Measurements from ENCODE around the gene SPINT3. TPM values are rescaled to one million over a fixed set of nuclear protein-coding genes. Genes with fewer than 3 reads are reported as not detected.

SPINT3 gene
- total RNA-seq, 1 donor from 2014 or later, result not detected

DNA sequence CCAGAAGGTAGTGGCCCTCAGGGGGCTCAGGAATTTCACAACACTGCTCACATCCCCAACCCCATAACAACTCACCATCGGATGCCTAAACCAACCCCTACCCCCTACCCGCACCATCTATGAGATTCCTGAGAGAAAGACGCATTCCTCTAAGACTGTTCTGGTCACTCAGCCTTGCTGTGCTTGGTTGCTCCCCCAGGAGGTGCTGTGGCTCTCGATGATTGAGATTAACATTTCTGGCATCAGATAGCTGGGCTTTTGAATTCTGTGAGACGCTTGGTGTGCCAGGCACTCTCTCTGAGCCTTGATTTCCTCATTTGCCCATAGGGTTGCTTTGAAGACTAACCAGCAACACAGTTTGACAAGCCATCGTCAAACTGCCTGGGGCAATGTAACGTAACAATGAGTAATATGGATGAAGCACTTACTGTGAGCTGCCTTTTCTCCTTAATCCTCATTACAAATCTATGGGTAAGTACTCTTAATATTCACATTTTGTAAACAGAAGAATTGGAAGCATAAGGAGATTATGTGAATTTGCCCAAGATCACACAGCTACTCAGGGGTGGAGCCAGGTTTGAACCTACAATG, 22.9 kb upstream of the SPINT3 start:
- TF ChIP-seq, protein P1, sequence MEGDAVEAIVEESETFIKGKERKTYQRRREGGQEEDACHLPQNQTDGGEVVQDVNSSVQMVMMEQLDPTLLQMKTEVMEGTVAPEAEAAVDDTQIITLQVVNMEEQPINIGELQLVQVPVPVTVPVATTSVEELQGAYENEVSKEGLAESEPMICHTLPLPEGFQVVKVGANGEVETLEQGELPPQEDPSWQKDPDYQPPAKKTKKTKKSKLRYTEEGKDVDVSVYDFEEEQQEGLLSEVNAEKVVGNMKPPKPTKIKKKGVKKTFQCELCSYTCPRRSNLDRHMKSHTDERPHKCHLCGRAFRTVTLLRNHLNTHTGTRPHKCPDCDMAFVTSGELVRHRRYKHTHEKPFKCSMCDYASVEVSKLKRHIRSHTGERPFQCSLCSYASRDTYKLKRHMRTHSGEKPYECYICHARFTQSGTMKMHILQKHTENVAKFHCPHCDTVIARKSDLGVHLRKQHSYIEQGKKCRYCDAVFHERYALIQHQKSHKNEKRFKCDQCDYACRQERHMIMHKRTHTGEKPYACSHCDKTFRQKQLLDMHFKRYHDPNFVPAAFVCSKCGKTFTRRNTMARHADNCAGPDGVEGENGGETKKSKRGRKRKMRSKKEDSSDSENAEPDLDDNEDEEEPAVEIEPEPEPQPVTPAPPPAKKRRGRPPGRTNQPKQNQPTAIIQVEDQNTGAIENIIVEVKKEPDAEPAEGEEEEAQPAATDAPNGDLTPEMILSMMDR (IDR thresholded peaks at IDR 0.05; ENCODE audit: partially characterized antibody, unreplicated experiment), result no peak
- no peak for DNase-seq
- Mint-ChIP-seq H3K9me3 (ENCODE audit: unreplicated experiment) (no peaks in the 10 kb centered on the region), H3K4me1 (ENCODE audit: low read depth, unreplicated experiment) (no peaks in the 10 kb centered on the region), H3K27me3 (ENCODE audit: unreplicated experiment) (no peaks in the 10 kb centered on the region), H3K4me3 (ENCODE audit: unreplicated experiment) (no peak overlapping the region), H3K36me3 (ENCODE audit: unreplicated experiment) (no peaks in the 10 kb centered on the region), H3K27ac (ENCODE audit: unreplicated experiment) (no peak overlapping the region)

DNA sequence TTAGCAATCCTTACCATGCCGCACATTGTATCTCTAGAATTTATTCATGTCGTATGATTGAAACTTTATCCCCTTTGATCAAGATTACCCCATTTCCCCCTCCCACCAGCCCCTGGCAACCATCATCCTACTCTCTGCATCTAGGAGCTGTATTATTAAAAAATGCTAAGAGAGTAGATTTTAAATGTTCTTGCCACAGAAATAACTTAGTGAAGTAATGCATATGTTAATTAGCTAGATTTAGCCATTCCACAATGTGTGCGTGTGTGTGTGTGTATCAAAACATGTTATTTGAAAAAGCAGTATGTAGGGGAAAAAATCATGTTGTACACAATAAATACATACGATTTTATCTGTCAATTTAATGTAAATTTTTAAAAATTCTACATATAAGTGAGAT, 11.9 kb upstream of the SPINT3 start:
- Mint-ChIP-seq H3K4me1 (ENCODE audit: low read depth, unreplicated experiment) (no peaks in the 10 kb centered on the region), H3K36me3 (ENCODE audit: unreplicated experiment) (no peaks in the 10 kb centered on the region), H3K27ac (ENCODE audit: unreplicated experiment) (no peak overlapping the region), H3K9me3 (ENCODE audit: unreplicated experiment) (no peaks in the 10 kb centered on the region), H3K4me3 (ENCODE audit: unreplicated experiment) (no peak overlapping the region), H3K27me3 (ENCODE audit: unreplicated experiment) (no peaks in the 10 kb centered on the region)
- TF ChIP-seq, protein P1 (IDR thresholded peaks at IDR 0.05; ENCODE audit: partially characterized antibody, unreplicated experiment), result no peak
- no peak for DNase-seq

DNA sequence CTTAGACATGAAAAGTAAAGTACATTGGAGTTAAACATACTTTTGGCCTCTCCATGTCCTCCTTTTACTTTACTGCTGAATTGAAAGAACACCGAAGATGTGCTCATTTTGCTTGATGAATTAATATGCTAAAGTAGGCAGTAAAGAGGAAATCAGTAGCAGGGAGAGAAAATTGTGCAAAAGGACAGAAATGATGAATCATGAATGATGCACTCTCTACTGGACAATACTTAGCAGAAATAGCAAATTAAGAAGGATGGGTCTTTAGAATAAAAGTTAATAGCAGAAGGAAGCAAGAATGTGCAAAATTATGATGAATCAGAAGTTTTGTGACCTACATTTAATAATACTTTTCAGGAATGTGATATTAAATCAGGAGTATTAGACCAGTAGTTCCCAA, 8.4 kb upstream of the SPINT3 start:
- DNase-seq, result no peak
- Mint-ChIP-seq H3K36me3 (ENCODE audit: unreplicated experiment) (no peaks in the 10 kb centered on the region), H3K4me1 (ENCODE audit: low read depth, unreplicated experiment) (no peaks in the 10 kb centered on the region), H3K27ac (ENCODE audit: unreplicated experiment) (no peak overlapping the region), H3K9me3 (ENCODE audit: unreplicated experiment) (no peaks in the 10 kb centered on the region), H3K27me3 (ENCODE audit: unreplicated experiment) (no peaks in the 10 kb centered on the region), H3K4me3 (ENCODE audit: unreplicated experiment) (no peak overlapping the region)
- TF ChIP-seq, protein P1 (IDR thresholded peaks at IDR 0.05; ENCODE audit: partially characterized antibody, unreplicated experiment), result no peak

DNA sequence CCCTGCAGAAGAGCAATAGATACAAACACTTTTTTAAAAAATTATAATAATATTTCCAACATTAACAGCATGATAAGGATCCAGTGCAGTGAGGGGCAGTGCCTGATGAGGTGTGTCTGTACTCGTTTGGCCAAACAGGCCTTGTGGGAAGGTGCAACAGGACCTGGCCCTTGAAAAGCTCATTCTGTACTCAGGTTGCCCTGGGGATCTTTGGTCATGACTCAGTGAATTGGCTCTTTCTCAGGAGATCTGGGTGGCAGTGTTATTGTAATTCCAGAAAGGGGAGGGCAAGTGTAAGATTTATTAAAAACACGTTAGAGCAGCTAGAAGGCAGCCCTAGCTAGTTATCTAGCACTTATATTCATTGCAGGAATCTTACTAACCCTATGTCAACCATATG, 2.9 kb upstream of the SPINT3 start:
- Mint-ChIP-seq H3K4me1 (ENCODE audit: low read depth, unreplicated experiment) (no peaks in the 10 kb centered on the region), H3K27ac (ENCODE audit: unreplicated experiment) (no peak overlapping the region), H3K27me3 (ENCODE audit: unreplicated experiment) (no peaks in the 10 kb centered on the region), H3K9me3 (ENCODE audit: unreplicated experiment) (no peaks in the 10 kb centered on the region), H3K36me3 (ENCODE audit: unreplicated experiment) (no peaks in the 10 kb centered on the region), H3K4me3 (ENCODE audit: unreplicated experiment) (no peak overlapping the region)
- DNase-seq, result no peak
- TF ChIP-seq, protein P1 (IDR thresholded peaks at IDR 0.05; ENCODE audit: partially characterized antibody, unreplicated experiment), result no peak

DNA sequence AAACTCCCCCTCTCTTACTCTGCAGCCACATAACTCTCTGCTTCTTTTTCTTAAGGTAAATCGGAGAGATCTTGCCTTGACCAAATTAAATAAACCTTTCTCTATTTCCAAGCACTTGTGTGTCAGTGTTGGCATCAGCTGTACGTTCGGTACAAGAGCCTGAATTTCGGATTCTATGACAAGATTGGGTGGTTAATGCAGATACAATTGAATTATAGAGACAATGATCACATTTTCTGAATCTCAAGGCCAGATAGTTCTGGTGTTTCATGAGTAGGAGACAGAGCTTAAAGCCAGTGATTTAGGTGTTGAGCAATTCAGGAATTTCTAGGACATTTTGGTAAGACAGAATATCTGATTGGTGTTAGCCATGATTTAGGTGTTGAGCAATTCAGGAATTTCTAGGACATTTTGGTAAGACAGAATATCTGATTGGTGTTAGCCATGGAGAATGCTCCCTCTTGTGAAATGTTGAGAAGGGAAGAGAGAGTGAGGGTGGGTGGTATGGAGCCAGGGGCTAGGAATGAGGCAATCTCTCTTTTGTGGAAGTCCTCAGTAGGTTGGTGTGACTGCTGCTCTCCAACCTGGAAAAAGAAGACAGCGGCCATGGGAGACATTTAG, 5.1 kb downstream of the SPINT3 start:
- DNase-seq, result no peak
- TF ChIP-seq, protein P1 (IDR thresholded peaks at IDR 0.05; ENCODE audit: partially characterized antibody, unreplicated experiment), result no peak
- H3K4me1 Mint-ChIP-seq (ENCODE audit: low read depth, unreplicated experiment), result no peaks in the 10 kb centered on the region
- H3K27me3 Mint-ChIP-seq (ENCODE audit: unreplicated experiment), result no peaks in the 10 kb centered on the region
- no peak overlapping the region for H3K4me3 Mint-ChIP-seq (ENCODE audit: unreplicated experiment)
- H3K9me3 Mint-ChIP-seq (ENCODE audit: unreplicated experiment), result no peaks in the 10 kb centered on the region
- H3K36me3 Mint-ChIP-seq (ENCODE audit: unreplicated experiment), result no peaks in the 10 kb centered on the region
- no peak overlapping the region for H3K27ac Mint-ChIP-seq (ENCODE audit: unreplicated experiment)

All from glutamatergic neuron (in vitro differentiated cells).